Prostate gland (tissue), 2 donors: ENCODE measurements around the gene HSD17B8.

Experiments used
- CTCF ChIP-seq, 4 experiments: fragments of 200-600 bp in 2 of 4; fragments of 450-650 bp in 2 of 4; sonication (generic) in 2 of 4; IDR thresholded peaks; 1 replicate in 3 of 4; 2 replicates in 1 of 4; pipeline ENCODE4 v1.5.1; 2016 to 2019; ENCODE audit warnings: antibody characterized with exemption in 4 of 4, mild to moderate bottlenecking in 2 of 4, moderate library complexity in 2 of 4
- POLR2A ChIP-seq: fragments of 450-650 bp; IDR thresholded peaks from one replicate; pipeline ENCODE4 v1.6.1; 2016; ENCODE audit warnings: antibody characterized with exemption, mild to moderate bottlenecking
- POLR2AphosphoS5 ChIP-seq: sonication (generic); formaldehyde crosslinking; IDR thresholded peaks from one replicate; pipeline ENCODE4 v1.6.1; 2017; ENCODE audit warnings: antibody characterized with exemption

DNA sequence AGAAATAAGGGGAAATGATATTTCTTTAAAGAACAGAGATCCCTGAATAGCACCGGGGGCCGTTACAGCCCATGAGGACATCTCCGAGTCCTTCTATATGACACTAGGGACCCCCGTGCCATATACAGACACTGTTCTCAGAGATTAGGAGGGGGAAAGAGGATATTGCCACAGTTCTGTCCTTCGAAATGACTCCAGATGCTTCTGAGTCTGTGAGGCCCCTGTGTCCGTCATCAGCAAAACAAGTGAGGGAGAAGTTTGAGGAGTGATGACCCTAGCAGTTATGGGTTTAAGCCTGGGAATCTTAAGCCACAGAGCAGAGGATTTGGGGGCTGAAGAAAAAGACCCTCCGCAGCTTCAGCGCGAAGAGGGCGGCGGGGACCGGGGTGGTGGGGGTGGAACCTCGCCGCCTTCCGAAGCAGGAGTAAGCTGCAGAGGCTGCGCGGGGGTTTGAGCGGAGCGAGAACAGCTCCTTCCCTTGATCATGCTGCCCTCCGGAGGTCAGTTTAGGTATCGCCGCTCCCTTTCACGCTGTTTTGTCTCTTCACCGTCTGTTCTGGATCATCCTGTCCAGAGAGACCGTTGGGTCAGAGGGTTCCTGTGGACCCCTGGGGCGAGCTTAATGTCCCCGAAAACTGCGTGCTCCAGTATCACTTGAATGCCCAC, 43.7 kb downstream of the HSD17B8 start:
- TF ChIP-seq CTCF (IDR thresholded peaks at IDR 0.05) (peak; percentile 89 to 98 (median 94)), POLR2A (no peak), POLR2AphosphoS5 (peak; percentile 71)
